ENCODE results near the gene SLC5A1.
"Not testable (repeated sequence)": the region's sequence is repeated elsewhere in the genome, so short reads cannot be mapped to it uniquely, and the experiment has no call there.

SLC5A1 gene

GRCh38 chr22:32150647-32151046 is 107.6 kb downstream of the SLC5A1 start:
- DNase-seq: not testable (repeated sequence)

- not testable (repeated sequence) for DNase-seq
Observed at GRCh38 chr22:32151641-32152040, 108.6 kb downstream of the SLC5A1 start.

- not testable (repeated sequence) for DNase-seq
Observed at GRCh38 chr22:32154727-32155126, 111.7 kb downstream of the SLC5A1 start.

DNA sequence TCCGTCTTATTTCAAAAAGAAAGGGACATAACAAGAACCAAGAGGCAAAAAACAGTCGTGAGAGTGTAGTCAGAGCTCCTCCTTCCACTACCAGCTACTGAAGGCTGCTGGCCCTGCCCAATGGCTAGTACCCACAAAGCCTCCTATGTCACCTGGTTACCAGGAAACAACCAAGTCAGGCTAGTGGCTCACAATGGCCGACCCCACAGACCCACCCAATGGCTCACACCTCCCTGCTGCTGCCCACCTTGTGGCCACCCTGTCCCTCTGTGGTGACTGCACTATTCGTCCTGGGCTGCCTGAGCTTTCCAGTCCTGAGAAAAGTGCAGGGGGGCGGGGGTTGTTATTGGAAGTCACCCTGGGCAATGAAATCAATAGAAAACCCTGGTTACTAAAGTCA is 114.6 kb downstream of the SLC5A1 start:
- not testable (repeated sequence) for DNase-seq

DNA sequence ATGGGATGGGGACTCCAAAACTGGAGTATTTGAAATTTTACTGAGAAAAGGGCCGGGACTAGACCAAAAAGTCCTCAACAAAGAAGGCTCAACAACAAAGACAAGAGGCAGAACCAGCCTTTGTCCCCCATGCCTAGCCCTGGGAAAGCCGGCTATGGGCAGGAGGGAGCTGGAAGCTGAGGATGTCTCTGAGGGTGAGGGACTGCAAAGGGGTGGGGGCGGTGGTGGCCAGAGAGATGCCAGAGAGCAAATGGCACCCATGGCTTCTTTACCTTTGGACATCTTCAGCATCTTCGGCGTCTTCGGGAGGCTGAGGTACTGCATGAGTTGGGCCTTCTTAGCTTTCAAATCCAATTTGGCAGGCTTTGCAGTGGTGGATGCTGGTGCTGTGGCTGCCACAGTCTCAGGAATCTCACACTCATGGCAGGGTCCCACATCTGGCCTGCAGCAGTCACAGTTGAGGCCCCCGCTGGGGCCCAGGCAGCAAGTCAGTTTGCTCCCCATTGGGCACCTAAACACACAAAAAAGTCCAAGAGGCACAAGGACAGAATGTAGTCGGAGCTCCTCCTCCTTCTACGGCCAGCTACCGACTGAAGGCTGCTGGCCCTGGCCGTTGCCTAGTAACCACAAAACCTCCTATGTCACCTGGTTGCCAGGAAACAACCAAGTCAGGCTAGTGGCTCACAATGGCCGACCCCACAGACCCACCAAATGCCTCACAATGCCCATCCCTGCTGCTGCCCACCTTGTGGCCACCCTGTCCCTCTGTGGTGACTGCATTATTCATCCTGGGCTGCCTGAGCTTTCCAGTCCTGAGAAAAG is 115.9 kb downstream of the SLC5A1 start, which contains the start of gene C22orf42:
Gene C22orf42 (minus strand): TSS at position 592 of the 822 bp plus-strand sequence. CDS start 88 bp downstream, at position 504.
- no peak for DNase-seq

- DNase-seq: not testable (repeated sequence)
Observed at GRCh38 chr22:32160411-32160810, 117.3 kb downstream of the SLC5A1 start.
